ENCODE results near the gene APOM.

APOM gene

GRCh38 chr6:31631209-31631608 lies 24.5 kb upstream of the APOM start:
- no peak for DNase-seq (ENCODE audit: low read depth)

- no peak for DNase-seq (ENCODE audit: low read depth)
Measured at GRCh38 chr6:31631681-31632278, 23.9 kb upstream of the APOM start.

- DNase-seq (ENCODE audit: low read depth) = no peak
Measured at GRCh38 chr6:31632279-31632946, 23.3 kb upstream of the APOM start.

- DNase-seq (ENCODE audit: low read depth) = no peak
Measured at GRCh38 chr6:31633447-31633846, 22.2 kb upstream of the APOM start.

- peak; percentile 55 for DNase-seq (ENCODE audit: low read depth)
Measured at GRCh38 chr6:31634131-31634530, 21.6 kb upstream of the APOM start.

- no peak for DNase-seq (ENCODE audit: low read depth)
Measured at GRCh38 chr6:31634969-31635575, 20.6 kb upstream of the APOM start.

DNA sequence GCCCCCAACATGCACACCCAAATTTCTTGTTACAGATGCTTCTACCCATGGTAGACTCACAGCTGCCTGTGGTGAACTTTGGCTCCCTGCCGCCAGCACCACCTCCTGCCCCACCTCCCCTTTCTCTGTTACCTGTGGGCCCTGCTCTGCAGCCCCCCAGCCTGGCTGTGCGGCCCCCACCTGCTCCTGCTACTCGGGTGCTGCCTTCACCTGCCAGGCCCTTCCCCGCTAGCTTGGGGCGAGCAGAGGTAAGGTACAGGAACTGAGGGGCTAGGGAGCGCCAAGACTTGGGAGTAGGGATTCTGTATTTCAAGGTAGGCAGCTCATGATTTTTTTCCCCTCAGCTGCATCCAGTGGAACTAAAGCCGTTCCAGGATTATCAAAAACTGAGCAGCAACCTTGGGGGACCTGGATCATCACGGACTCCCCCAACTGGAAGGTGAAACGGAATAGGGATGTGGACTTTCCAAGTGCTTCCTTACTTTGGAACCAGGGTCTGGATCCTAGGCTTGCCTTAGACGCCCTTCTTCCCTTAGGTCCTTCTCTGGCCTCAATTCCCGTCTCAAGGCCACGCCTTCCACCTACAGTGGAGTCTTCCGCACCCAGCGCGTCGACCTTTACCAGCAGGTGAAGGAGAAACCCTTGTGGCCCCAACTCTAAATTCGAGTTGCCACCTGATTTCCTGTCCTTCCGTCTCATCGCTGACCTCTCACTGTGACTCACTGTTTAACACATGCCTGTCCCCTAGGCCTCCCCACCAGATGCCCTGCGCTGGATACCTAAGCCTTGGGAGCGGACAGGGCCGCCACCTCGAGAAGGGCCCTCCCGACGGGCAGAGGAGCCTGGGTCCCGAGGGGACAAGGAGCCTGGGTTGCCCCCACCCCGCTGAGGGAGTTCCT lies 18.7 kb upstream of the APOM start:
- peak; percentile 54 for DNase-seq (ENCODE audit: low read depth)

- DNase-seq (ENCODE audit: low read depth) = no peak
Measured at GRCh38 chr6:31639043-31639442, 16.7 kb upstream of the APOM start.

DNA sequence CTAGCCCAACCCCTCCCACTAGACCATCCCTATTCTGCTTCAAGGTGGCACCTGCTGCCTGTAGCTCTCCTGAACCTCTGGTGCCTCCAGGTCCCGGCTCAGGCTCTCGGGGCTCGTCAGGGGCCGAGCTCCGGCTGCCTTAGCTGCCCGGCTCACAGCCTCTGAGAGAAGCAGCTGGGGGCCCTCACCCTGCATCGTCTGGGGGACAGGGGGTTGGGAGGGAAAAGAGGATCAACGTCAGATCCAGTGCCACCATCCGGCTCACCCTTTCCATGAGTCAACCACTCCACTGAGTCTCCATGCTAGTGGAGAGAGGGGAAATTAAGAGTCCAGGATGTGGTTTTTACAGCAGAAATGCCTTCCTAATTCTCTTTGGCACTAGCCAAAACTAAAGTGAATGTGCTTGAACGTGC lies 16.2 kb upstream of the APOM start:
- DNase-seq (ENCODE audit: low read depth) = peak; percentile 84

DNA sequence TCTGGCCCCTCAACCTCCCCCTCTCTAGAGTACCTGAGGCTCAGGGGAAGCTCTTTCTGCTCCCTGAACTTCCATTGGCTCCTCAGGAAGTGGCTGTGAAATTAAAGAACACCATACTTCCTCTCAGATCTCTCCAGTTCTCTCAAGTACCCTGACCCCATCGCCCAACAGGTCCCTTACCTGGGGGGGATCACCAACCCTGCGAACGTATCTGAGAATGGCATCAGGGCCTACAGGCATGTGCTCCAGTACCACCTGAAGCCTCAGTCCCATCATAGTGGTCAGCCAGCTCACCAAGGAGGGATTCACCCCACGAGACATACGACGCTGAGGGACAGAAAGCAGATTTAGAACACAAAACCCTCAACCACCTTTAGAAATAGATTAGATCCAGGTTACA lies 15.1 kb upstream of the APOM start:
- DNase-seq (ENCODE audit: low read depth) = no peak

DNA sequence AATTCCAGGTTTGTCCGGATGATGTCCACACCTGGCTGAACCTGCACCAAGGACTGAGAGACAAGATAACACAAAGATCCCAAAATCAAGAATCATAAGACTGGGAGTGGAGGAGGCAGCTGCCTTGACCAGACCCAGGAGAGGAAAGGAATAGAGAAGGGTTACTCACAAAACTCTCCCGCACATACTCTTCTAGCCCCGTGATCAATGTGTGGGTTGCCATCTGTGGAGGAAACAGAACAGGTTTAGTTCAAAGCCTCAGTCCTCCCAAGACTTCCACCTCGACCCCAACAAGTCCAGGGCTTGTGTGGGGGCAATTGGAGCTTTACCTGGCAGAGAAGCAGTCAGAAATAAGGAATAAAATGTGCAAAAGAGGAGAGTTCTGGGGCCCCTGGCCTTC lies 14.3 kb upstream of the APOM start:
- no peak for DNase-seq (ENCODE audit: low read depth)

- no peak for DNase-seq (ENCODE audit: low read depth)
Measured at GRCh38 chr6:31642798-31643570, 12.7 kb upstream of the APOM start.

DNA sequence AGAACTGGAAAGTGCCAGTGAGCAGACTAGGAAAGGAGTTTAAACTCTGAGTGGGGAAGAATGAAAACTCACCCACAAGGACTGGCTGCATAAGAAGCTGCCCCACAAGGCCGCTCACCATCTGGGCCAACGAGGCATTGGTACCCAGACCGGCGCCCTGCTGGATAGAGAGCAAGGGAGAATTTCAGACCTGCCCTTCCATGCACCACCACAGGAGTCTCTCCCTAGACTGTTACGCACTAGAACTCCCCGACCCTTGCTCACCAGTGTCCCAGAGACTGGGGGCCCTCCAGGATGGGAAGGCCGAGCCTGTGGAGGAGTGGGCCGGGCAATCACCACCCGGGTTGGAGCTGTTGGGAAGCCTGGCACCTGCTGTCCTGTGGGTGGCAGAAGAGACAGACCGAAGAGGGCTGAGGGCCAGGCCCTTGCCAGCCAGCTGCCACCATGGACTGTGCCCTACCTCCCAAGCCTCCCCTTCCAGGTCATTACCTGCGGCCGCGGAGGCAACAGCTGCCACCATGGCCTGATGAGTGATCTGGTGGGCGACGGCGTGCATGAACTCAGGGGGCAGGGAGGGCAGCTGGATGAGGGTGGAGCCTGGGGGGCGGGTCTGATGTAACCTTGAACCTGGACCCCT lies 11.8 kb upstream of the APOM start:
- no peak for DNase-seq (ENCODE audit: low read depth)

DNA sequence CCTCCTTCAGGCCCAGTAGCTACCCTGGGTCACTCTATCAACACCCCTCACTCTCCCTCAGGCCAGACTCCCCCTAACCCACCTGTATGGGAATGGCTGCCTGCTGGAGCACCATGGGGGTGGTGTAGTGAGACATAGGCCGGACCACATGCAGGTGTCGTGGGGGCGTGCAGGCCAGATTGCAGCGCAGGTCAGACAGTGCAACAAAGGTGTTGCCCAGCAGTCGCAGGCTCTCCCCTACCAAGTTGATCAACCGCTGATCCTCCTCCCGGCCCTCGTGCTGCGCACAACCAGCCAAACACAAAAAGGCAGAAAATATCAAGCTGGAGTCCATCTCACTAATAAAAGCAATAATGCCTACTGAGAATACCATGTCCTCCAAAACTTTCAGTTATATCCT lies 10.4 kb upstream of the APOM start:
- DNase-seq (ENCODE audit: low read depth) = no peak

GRCh38 chr6:31651602-31652191 lies 4.0 kb upstream of the APOM start:
- peak; percentile 91 for DNase-seq (ENCODE audit: low read depth)

DNA sequence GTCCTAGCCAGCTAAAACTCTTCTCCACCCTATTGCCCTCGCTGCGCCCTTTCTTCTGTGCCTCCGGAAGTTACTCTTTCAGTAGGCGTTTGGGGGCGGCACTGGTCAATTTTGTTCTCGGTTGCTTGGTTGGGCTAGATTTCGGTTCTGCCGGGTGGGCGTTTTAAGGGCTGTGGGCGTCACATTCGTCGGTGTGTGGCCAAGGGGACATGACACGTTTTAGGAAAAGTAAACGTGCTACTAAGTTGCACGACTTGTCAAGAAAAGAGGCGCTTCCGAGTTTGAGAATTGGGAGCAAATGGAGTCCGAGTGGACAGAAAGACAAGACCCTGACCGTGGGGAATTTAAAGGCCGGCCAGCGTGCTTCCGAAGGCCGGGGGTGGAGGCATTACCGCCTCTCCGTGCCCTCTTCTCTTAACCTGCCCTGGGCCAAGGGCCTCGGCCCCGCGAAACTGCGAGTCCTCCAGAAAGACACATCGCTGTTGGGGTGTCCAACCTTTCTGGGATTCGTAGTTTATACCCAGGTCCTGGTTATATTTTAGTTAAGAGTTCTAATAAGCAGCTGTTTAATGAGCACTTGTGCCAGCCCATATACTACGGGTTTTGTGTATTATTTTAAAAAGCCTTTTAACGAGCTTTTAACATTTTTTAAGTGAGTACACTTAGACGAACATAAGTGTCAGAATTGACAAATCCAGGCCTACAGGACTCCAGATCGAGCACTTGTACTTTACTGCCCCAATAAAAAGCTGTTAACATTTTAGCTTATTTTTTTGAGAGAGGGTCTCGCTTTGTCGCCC lies 2.6 kb upstream of the APOM start:
- peak; percentile 96 for DNase-seq (ENCODE audit: low read depth)

GRCh38 chr6:31654574-31655348 lies 933 bp upstream of the APOM start:
- DNase-seq (ENCODE audit: low read depth) = no peak

- no peak for DNase-seq (ENCODE audit: low read depth)
Measured at GRCh38 chr6:31657406-31658157, 1.9 kb downstream of the APOM start.

Measured in ELR (cell line).